ENCODE data around the gene DBN1. TPM values are rescaled to one million over a fixed set of nuclear protein-coding genes. Genes with fewer than 3 reads are reported as not detected.
A peak's percentile ranks its signal among the peaks of the same experiment; 100 is the strongest.

Gene DBN1
- total RNA-seq, 1 experiment from 2014 or later, result 127 TPM

DNA sequence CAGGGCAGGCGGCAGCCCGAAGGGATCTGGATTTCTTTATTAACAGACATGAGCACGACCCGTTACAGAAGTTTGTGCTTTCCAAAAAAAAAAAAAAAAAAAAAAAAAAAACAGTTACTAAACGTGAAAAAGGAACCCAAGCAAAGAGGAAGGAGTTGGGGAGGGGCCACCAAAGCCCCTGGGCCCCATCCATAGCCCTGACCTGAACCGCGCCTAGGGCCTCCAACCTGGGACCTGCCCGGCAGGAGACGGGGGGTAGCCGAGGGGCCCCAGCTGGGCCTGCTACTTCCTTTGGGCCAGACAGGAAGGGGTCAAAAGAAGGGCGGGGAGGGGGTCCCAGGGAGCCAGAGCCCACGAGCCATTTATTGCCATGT, 16.9 kb downstream of the DBN1 start:
- Histone ChIP-seq H3F3A (ENCODE audit: low read length, unreplicated experiment) (peaks cover 8% of the 10 kb centered on the region), H3K9ac (ENCODE audit: low read length) (no peak overlapping the region), H3K4me2 (ENCODE audit: low read length) (0 out of 2 replicates have a peak overlapping the region, but pooled peaks have one; percentile 17), H2AFZ (ENCODE audit: low read length) (no peak overlapping the region), H3K27me3 (ENCODE audit: low read length) (no peaks in the 10 kb centered on the region), H3K79me2 (ENCODE audit: low read length) (no peaks in the 10 kb centered on the region), H4K20me1 (ENCODE audit: low read length) (peaks cover 14% of the 10 kb centered on the region; the same call in 1 of the 2 replicates), H3K27ac (ENCODE audit: low read length) (no peak overlapping the region), H3K9me3 (ENCODE audit: low read length) (no peaks in the 10 kb centered on the region), H3K4me1 (ENCODE audit: insufficient read depth, low read length) (peaks cover 16% of the 10 kb centered on the region; the same call in 1 of the 2 replicates), H3K36me3 (ENCODE audit: low read depth, low read length) (peaks cover 5% of the 10 kb centered on the region), H3K4me3 (ENCODE audit: low read length) (no peak overlapping the region), H3K9me2 (replicated peaks; ENCODE audit: low read length) (no peaks in the 10 kb centered on the region)
- intact Hi-C loops (cut with micrococcal nuclease), result loop anchor here (1.0 to 2.0 kb wide), 2 partner anchors 16 to 41 kb away; partner anchors contain the start of genes DBN1 and PDLIM7
- ChIA-PET CTCF (interaction anchor here (3.4 kb wide), 1 partner anchor 53 kb away, joined by 36 read pairs; no protein-coding TSS in a partner anchor), POLR2A (ENCODE audit: unreplicated experiment) (no interaction called here)
- TF ChIP-seq, protein P1, sequence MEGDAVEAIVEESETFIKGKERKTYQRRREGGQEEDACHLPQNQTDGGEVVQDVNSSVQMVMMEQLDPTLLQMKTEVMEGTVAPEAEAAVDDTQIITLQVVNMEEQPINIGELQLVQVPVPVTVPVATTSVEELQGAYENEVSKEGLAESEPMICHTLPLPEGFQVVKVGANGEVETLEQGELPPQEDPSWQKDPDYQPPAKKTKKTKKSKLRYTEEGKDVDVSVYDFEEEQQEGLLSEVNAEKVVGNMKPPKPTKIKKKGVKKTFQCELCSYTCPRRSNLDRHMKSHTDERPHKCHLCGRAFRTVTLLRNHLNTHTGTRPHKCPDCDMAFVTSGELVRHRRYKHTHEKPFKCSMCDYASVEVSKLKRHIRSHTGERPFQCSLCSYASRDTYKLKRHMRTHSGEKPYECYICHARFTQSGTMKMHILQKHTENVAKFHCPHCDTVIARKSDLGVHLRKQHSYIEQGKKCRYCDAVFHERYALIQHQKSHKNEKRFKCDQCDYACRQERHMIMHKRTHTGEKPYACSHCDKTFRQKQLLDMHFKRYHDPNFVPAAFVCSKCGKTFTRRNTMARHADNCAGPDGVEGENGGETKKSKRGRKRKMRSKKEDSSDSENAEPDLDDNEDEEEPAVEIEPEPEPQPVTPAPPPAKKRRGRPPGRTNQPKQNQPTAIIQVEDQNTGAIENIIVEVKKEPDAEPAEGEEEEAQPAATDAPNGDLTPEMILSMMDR (conservative IDR thresholded peaks at IDR 0.05; ENCODE audit: low read depth, low read length), result peak; percentile 12; the same call in 1 of the 2 replicates
- no peak for TF ChIP-seq EZH2phosphoT487 (IDR thresholded peaks at IDR 0.05; ENCODE audit: borderline replicate concordance, low read length)
- no peak for TF ChIP-seq EZH2 (IDR thresholded peaks at IDR 0.05; ENCODE audit: low read length, unreplicated experiment)
- no peak for ATAC-seq
- BruUV-seq (replicated peaks), result no TSS peak
- DNase-seq, result no peak

DNA sequence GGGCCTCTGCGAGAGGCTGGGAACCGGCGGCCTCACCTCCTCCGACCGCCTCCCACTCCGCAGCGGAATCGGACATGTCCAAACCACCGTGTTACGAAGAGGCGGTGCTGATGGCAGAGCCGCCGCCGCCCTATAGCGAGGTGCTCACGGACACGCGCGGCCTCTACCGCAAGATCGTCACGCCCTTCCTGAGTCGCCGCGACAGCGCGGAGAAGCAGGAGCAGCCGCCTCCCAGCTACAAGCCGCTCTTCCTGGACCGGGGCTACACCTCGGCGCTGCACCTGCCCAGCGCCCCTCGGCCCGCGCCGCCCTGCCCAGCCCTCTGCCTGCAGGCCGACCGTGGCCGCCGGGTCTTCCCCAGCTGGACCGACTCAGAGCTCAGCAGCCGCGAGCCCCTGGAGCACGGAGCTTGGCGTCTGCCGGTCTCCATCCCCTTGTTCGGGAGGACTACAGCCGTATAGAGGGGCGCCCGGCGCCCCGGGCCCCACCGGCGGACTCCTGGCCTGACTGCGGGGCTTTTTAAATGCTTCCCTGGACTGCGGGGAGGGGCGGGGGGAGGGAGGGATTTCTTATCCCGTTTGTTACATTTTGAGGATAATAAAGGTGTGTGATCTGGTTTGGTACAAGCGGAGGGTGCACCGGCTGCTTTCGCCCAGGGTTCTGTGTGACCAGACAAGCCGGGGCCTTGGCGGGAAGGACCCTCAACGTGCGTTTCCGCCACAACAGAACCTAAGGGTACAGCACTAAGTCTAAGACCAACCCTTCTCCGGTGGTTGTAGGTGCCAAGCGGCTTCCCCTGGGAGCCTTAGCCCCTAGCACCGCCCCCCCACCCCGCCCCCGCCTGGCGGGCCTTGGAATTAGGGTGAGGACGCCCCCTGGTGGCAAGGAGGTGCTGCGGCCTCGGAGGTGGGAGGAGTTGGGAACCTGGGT, 17.5 kb downstream of the DBN1 start:
- TF ChIP-seq, protein P1 (conservative IDR thresholded peaks at IDR 0.05; ENCODE audit: low read depth, low read length), result peak; percentile 86
- TF ChIP-seq EZH2 (IDR thresholded peaks at IDR 0.05; ENCODE audit: low read length, unreplicated experiment) (no peak), EZH2phosphoT487 (IDR thresholded peaks at IDR 0.05; ENCODE audit: borderline replicate concordance, low read length) (no peak)
- no peaks in the 10 kb centered on the region for H3K79me2 ChIP-seq (ENCODE audit: low read length)
- H3K27ac ChIP-seq (ENCODE audit: low read length), result peak overlapping the region; percentile 60
- ChIA-PET POLR2A (ENCODE audit: unreplicated experiment) (interaction anchor here (1.1 kb wide), 1 partner anchor 42 kb away, joined by 3 read pairs; the partner anchor contains the start of gene PDLIM7), CTCF (interaction anchor here (0.6 to 3.4 kb wide), 7 partner anchors 10 to 146 kb away, joined by 3 to 36 read pairs (median 5); partner anchors contain the start of gene PDLIM7)
- H3K9ac ChIP-seq (ENCODE audit: low read length), result peak overlapping the region; percentile 80
- peaks cover 16% of the 10 kb centered on the region; the same call in 1 of the 2 replicates for H3K4me1 ChIP-seq (ENCODE audit: insufficient read depth, low read length)
- no peaks in the 10 kb centered on the region for H3K9me2 ChIP-seq (replicated peaks; ENCODE audit: low read length)
- intact Hi-C loops (cut with micrococcal nuclease), result loop anchor here (1.0 to 2.0 kb wide), 6 partner anchors 17 to 147 kb away; partner anchors contain the start of genes DBN1, GRK6 and PDLIM7
- H3K4me2 ChIP-seq (ENCODE audit: low read length), result peak overlapping the region; percentile 99
- H4K20me1 ChIP-seq (ENCODE audit: low read length), result peaks cover 14% of the 10 kb centered on the region; the same call in 1 of the 2 replicates
- DNase-seq, result peak; percentile 93
- H3K4me3 ChIP-seq (ENCODE audit: low read length), result peak overlapping the region; percentile 88
- H3K9me3 ChIP-seq (ENCODE audit: low read length), result no peaks in the 10 kb centered on the region
- peak overlapping the region; percentile 92; the same call in 1 of the 2 replicates for H2AFZ ChIP-seq (ENCODE audit: low read length)
- peaks cover 5% of the 10 kb centered on the region for H3K36me3 ChIP-seq (ENCODE audit: low read depth, low read length)
- peaks cover 8% of the 10 kb centered on the region for H3F3A ChIP-seq (ENCODE audit: low read length, unreplicated experiment)
- BruUV-seq (replicated peaks), result no TSS peak
- ATAC-seq, result peak; percentile 29
- no peaks in the 10 kb centered on the region for H3K27me3 ChIP-seq (ENCODE audit: low read length)

Measured in PC-3 (cell line).